ENCODE results near the gene FAM193A. TPM values are rescaled to one million over a fixed set of nuclear protein-coding genes. Genes with fewer than 3 reads are reported as not detected.

Gene FAM193A
- total and polyA plus RNA-seq, 2 experiments from 2014 or later = 12.0 to 22.9 TPM

GRCh38 chr4:2767046-2767704 lies 230.7 kb downstream of the FAM193A start:
- Mint-ChIP-seq H3K4me3 (no peak overlapping the region), H3K9me3 (peaks cover 6% of the 10 kb centered on the region; the same call in 2 of the 3 replicates), H3K4me1 (peaks cover 11% of the 10 kb centered on the region), H3K36me3 (ENCODE audit: low read depth) (peaks cover 11% of the 10 kb centered on the region; the same call in 1 of the 3 replicates), H3K27me3 (ENCODE audit: insufficient read depth, low read depth, poor library complexity) (peaks cover 9% of the 10 kb centered on the region), H3K27ac (no peak overlapping the region)
- no peak for DNase-seq (ENCODE audit: low spot score)
- no peaks in the 10 kb centered on the region for H3K27me3 ChIP-seq (ENCODE audit: insufficient read depth)
- H3K4me1 ChIP-seq (ENCODE audit: insufficient read depth) = peaks cover 17% of the 10 kb centered on the region
- TF ChIP-seq ZNF114 (CRISPR knock-in tag; IDR thresholded peaks at IDR 0.05) (no peak), EZH2phosphoT487 (IDR thresholded peaks at IDR 0.05; ENCODE audit: unreplicated experiment) (no peak), ZNF331 (CRISPR knock-in tag; IDR thresholded peaks at IDR 0.05; ENCODE audit: low read depth) (no peak), POLR2AphosphoS5 (IDR thresholded peaks at IDR 0.05; ENCODE audit: low read depth) (no peak), STAT1 (IDR thresholded peaks at IDR 0.05; ENCODE audit: unreplicated experiment) (no peak), CTCF (conservative IDR thresholded peaks at IDR 0.05; ENCODE audit: low read depth in 2 of 2) (no peak), EZH2 (IDR thresholded peaks at IDR 0.05; ENCODE audit: low read depth, unreplicated experiment) (no peak)
- TF ChIP-seq, protein P1, sequence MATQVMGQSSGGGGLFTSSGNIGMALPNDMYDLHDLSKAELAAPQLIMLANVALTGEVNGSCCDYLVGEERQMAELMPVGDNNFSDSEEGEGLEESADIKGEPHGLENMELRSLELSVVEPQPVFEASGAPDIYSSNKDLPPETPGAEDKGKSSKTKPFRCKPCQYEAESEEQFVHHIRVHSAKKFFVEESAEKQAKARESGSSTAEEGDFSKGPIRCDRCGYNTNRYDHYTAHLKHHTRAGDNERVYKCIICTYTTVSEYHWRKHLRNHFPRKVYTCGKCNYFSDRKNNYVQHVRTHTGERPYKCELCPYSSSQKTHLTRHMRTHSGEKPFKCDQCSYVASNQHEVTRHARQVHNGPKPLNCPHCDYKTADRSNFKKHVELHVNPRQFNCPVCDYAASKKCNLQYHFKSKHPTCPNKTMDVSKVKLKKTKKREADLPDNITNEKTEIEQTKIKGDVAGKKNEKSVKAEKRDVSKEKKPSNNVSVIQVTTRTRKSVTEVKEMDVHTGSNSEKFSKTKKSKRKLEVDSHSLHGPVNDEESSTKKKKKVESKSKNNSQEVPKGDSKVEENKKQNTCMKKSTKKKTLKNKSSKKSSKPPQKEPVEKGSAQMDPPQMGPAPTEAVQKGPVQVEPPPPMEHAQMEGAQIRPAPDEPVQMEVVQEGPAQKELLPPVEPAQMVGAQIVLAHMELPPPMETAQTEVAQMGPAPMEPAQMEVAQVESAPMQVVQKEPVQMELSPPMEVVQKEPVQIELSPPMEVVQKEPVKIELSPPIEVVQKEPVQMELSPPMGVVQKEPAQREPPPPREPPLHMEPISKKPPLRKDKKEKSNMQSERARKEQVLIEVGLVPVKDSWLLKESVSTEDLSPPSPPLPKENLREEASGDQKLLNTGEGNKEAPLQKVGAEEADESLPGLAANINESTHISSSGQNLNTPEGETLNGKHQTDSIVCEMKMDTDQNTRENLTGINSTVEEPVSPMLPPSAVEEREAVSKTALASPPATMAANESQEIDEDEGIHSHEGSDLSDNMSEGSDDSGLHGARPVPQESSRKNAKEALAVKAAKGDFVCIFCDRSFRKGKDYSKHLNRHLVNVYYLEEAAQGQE (IDR thresholded peaks at IDR 0.05; ENCODE audit: unreplicated experiment) = no peak
- H3K9me2 ChIP-seq (ENCODE audit: insufficient read depth) = no peaks in the 10 kb centered on the region
- ATAC-seq = no peak
- H2AFZ ChIP-seq = no peak overlapping the region
- H3K36me3 ChIP-seq (ENCODE audit: insufficient read depth) = no peaks in the 10 kb centered on the region
- 0 out of 2 replicates have a peak, but pooled peaks cover 3% of the 10 kb centered on the region for H3F3A ChIP-seq (replicated peaks; ENCODE audit: low read depth)
- H3K79me2 ChIP-seq (replicated peaks; ENCODE audit: insufficient read depth) = no peaks in the 10 kb centered on the region
- no peak overlapping the region for H3K27ac ChIP-seq (ENCODE audit: low read depth)
- H3K4me3 ChIP-seq = no peak overlapping the region
- no peak overlapping the region for H3K4me2 ChIP-seq
- no peaks in the 10 kb centered on the region for H4K20me1 ChIP-seq (replicated peaks; ENCODE audit: insufficient read depth)

- TF ChIP-seq JUNB (IDR thresholded peaks at IDR 0.05; ENCODE audit: unreplicated experiment) (no peak), POLR2AphosphoS5 (IDR thresholded peaks at IDR 0.05; ENCODE audit: low read depth) (no peak), STAT1 (IDR thresholded peaks at IDR 0.05; ENCODE audit: unreplicated experiment) (no peak), ZNF114 (CRISPR knock-in tag; IDR thresholded peaks at IDR 0.05) (no peak), CTCF (conservative IDR thresholded peaks at IDR 0.05; ENCODE audit: low read depth in 2 of 2) (no peak), NANOG (IDR thresholded peaks at IDR 0.05; ENCODE audit: borderline replicate concordance) (no peak), CREB1 (CRISPR knock-in tag; IDR thresholded peaks at IDR 0.05; ENCODE audit: low read depth) (no peak), ZNF331 (CRISPR knock-in tag; IDR thresholded peaks at IDR 0.05; ENCODE audit: low read depth) (no peak), EZH2 (IDR thresholded peaks at IDR 0.05; ENCODE audit: low read depth, unreplicated experiment) (no peak), EZH2phosphoT487 (IDR thresholded peaks at IDR 0.05; ENCODE audit: unreplicated experiment) (no peak)
- TF ChIP-seq, protein P1 (IDR thresholded peaks at IDR 0.05; ENCODE audit: unreplicated experiment) = no peak
- H3K4me1 Mint-ChIP-seq = peaks cover 11% of the 10 kb centered on the region
- H3F3A ChIP-seq (replicated peaks; ENCODE audit: low read depth) = 0 out of 2 replicates have a peak, but pooled peaks cover 3% of the 10 kb centered on the region
- peaks cover 6% of the 10 kb centered on the region; the same call in 2 of the 3 replicates for H3K9me3 Mint-ChIP-seq
- DNase-seq (ENCODE audit: low spot score) = no peak
- H3K27ac ChIP-seq (ENCODE audit: low read depth) = no peak overlapping the region
- no peaks in the 10 kb centered on the region for H3K27me3 ChIP-seq (ENCODE audit: insufficient read depth)
- H3K4me3 ChIP-seq = no peak overlapping the region
- H3K4me1 ChIP-seq (ENCODE audit: insufficient read depth) = peaks cover 17% of the 10 kb centered on the region
- no peaks in the 10 kb centered on the region for H3K36me3 ChIP-seq (ENCODE audit: insufficient read depth)
- H3K4me2 ChIP-seq = no peak overlapping the region
- H4K20me1 ChIP-seq (replicated peaks; ENCODE audit: insufficient read depth) = no peaks in the 10 kb centered on the region
- H3K79me2 ChIP-seq (replicated peaks; ENCODE audit: insufficient read depth) = no peaks in the 10 kb centered on the region
- no peaks in the 10 kb centered on the region for H3K9me2 ChIP-seq (ENCODE audit: insufficient read depth)
- peaks cover 3% of the 10 kb centered on the region for H3K27me3 Mint-ChIP-seq (ENCODE audit: insufficient read depth, low read depth, poor library complexity)
- no peak overlapping the region for H3K4me3 Mint-ChIP-seq
- no peak overlapping the region for H2AFZ ChIP-seq
- H3K27ac Mint-ChIP-seq = no peak overlapping the region
- no peak for ATAC-seq
- H3K36me3 Mint-ChIP-seq (ENCODE audit: low read depth) = peaks cover 7% of the 10 kb centered on the region; the same call in 1 of the 3 replicates
Observed at GRCh38 chr4:2767705-2768074, 231.2 kb downstream of the FAM193A start.
